NCI-H524 treated with DMSO at 0.1 percent for 48 hours (cell line): Measurements from ENCODE around the gene ANGPTL2.

Source experiments
- DNase-seq: peaks from one replicate; lab custom pipeline; 2025; lab: John Stamatoyannopoulos, UW

Gene ANGPTL2

DNA sequence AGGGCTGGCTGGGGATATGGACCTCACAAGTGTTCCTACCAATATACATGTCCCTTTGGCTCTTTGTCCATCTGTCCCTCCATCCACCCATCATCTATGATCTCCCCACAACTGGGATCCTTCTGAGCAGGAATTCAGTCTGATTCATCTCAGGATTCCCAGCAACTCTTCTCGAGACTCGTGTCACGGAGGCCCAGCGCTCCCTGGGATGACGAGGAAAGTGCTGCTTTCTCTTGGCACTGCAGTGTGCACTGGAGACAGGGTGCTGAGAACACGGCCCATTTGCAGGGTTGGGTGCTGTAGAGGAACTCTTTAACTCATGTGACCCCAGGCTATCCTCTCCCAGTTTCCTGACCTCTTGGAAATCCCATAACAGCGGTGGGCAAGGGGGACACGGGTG, 72.9 kb downstream of the ANGPTL2 start:
- DNase-seq: no peak

DNA sequence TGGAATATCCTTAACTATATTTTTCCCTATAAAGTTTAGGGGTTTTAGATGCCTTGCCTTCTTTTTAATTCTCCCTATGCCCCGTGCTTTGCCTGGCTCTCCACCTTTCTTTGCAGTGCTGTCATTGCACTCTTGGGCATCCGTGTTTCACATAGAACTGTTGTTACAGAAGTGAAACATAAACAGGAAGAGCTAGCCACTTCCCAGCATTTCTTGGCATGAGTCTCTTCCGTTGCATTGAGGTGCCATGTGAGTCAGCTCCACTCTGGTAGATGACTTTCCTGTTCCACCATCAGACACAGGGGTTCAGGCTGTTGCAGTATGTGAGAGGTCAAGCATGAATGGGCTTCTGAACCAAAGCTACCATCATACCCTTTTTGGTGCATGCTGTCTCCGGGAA, 73.4 kb downstream of the ANGPTL2 start:
- no peak for DNase-seq

DNA sequence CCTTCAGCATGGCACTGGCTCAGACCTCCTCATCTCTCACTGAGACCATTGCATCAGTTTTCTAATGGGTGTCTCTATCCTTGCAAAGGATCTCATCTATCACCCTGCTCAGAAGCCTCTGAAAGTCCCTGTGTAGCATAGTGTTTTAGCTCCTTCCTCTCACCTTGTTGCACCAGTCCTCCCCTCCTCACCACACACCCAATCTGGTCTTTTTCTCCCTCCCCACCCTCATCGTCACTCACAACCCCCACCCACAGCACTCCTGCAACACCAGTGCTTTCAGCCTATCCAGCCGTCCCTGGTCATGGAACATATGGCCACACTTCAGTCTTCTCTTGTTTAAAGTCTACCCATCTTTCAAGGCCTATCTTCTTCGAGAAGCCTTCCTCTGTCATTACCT, 74.5 kb downstream of the ANGPTL2 start:
- DNase-seq: no peak

DNA sequence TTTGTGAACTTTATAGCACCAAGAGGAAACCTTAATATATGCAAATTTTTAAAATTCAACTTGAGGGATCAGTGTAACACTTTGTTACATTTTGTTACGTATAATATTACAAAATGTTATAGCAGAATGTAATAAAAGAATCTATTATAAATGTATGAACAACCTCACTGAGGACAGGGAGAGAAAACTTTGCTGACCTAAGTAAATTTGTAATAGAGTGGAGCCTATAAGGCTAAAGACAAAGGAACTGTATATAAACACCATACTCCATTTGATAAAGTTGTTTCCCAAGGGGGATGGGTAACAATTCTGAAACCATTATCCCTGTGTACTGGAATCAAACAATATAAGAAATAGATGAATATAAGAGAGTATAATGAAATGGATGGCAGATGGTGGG, 77.3 kb downstream of the ANGPTL2 start:
- no peak for DNase-seq

DNA sequence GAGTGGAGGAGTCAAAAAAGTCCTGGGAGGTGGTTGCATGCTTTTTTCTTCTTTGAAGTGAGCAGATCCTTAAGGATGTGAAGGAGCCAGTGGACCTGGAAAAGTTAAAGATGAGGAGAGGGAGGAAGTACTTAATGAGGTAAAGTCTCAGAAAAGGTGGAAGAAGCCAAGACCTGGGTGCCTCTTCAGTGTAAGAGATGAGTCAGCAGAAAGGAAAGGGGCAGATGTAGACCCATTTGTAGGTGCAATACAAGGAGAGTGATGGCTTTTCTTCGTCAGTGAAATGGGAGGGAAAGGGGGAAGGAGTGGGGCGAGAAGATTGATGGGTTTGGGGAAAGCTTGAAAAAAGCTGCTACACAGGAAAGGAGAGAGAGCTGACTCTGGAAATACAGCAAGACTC, 82.9 kb downstream of the ANGPTL2 start:
- DNase-seq: no peak

DNA sequence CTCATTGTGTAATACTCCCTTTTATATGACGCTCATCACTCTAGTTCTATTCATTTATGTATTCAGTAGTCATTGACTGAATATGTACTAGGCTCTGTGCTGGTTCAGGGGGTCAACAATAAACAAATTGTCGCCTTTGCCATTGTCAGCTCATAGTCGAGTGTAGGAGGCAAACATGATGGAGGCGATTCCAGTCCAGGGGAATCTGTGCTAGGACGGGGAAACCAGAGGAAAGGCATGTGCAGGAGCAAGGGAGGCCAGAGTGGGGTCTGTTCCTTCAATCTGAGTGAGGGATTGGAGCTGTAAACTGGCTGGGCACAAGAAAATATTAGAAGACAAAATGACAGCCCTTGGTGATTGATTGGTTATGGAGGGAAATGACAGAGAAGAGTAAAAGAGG, 83.9 kb downstream of the ANGPTL2 start:
- no peak for DNase-seq
